Activated CD4-positive, alpha-beta T cell treated with anti-CD3 and anti-CD28 coated beads for 36 hours (primary cell): ENCODE data around the gene RDH13. TPM values are rescaled to one million over a fixed set of nuclear protein-coding genes. Genes with fewer than 3 reads are reported as not detected.
"Not testable (repeated sequence)": the region's sequence is repeated elsewhere in the genome, so short reads cannot be mapped to it uniquely, and the experiment has no call there.

Experiments
- ATAC-seq: fragments of 200-7000 bp; cut with Tn5 transposase; one replicate; pipeline ENCODE4 v1.10.0; 2021; ENCODE audit warnings: mild to moderate bottlenecking, moderate library complexity
- CTCF ChIA-PET: fragments of 350-600 bp; sonication (Branson Sonifier 250); formaldehyde crosslinking; loops from one replicate; lab custom pipeline; 2021; ENCODE audit warnings: antibody characterized with exemption; lab: Charles Lee
- POLR2A ChIA-PET: fragments of 350-600 bp; sonication (Branson Sonifier 250); formaldehyde crosslinking; loops from one replicate; lab custom pipeline; 2021; ENCODE audit warnings: antibody characterized with exemption, inconsistent platforms; lab: Charles Lee
- DNase-seq: peaks from one replicate; pipeline ENCODE4 v3.0.0-alpha.2; 2020
- H3K27ac Mint-ChIP-seq: one replicate; pipeline ENCODE4 v1.8.0; 2021; ENCODE audit warnings: mixed read lengths
- H3K27me3 Mint-ChIP-seq: one replicate; pipeline ENCODE4 v1.8.0; 2021; ENCODE audit warnings: mixed read lengths
- H3K36me3 Mint-ChIP-seq: one replicate; pipeline ENCODE4 v1.8.0; 2021; ENCODE audit warnings: low read depth, mixed read lengths
- H3K4me1 Mint-ChIP-seq: one replicate; pipeline ENCODE4 v1.8.0; 2021; ENCODE audit warnings: mixed read lengths
- H3K4me3 Mint-ChIP-seq: one replicate; pipeline ENCODE4 v1.8.0; 2021; ENCODE audit warnings: mild to moderate bottlenecking, moderate library complexity, mixed read lengths
- H3K9me3 Mint-ChIP-seq: one replicate; pipeline ENCODE4 v1.8.0; 2021; ENCODE audit warnings: low read depth, mixed read lengths
- intact Hi-C, 2 experiments: fragments of 100-400 bp; cut with DNase I in 1 of 2; cut with micrococcal nuclease in 1 of 2; formaldehyde crosslinking; loops; one replicate each; pipeline versions ENCODE4 v1.14.2 to v1.15.1; 2022 to 2024; cut with DNase I, micrococcal nuclease
- total RNA-seq, 2 experiments: library from RNA; stranded (reverse); gene quantifications; one replicate each; pipeline ENCODE4 v1.2.3, GENCODE V29; 2021

RDH13 gene
- total RNA-seq, 2 experiments from 2014 or later, result 11.9 to 12.8 TPM

GRCh38 chr19:55008781-55009180 lies 54.2 kb downstream of the RDH13 start:
- POLR2A ChIA-PET, ATAC-seq, H3K27ac Mint-ChIP-seq, intact Hi-C loops, H3K4me3 Mint-ChIP-seq, DNase-seq, H3K27me3 Mint-ChIP-seq: not testable (repeated sequence)
- Mint-ChIP-seq H3K4me1 (peaks cover 25% of the 10 kb centered on the region), H3K36me3 (peaks cover 36% of the 10 kb centered on the region), H3K9me3 (peaks cover 26% of the 10 kb centered on the region)
- CTCF ChIA-PET, result interaction anchor here (0.6 kb wide), 1 partner anchor 348 kb away, joined by 3 read pairs; no protein-coding TSS in a partner anchor

GRCh38 chr19:55008189-55008588 lies 54.8 kb downstream of the RDH13 start:
- H3K27ac Mint-ChIP-seq, intact Hi-C loops, ATAC-seq, H3K27me3 Mint-ChIP-seq, POLR2A ChIA-PET, DNase-seq, H3K4me3 Mint-ChIP-seq: not testable (repeated sequence)
- CTCF ChIA-PET, result interaction anchor here (0.6 kb wide), 1 partner anchor 349 kb away, joined by 3 read pairs; no protein-coding TSS in a partner anchor
- H3K9me3 Mint-ChIP-seq, result peaks cover 26% of the 10 kb centered on the region
- H3K36me3 Mint-ChIP-seq, result peaks cover 36% of the 10 kb centered on the region
- peaks cover 25% of the 10 kb centered on the region for H3K4me1 Mint-ChIP-seq

- intact Hi-C loops, result not testable (repeated sequence)
These were observed 55.4 kb downstream of the RDH13 start for GRCh38 chr19:55007537-55007936.

GRCh38 chr19:55006795-55007194 lies 56.2 kb downstream of the RDH13 start:
- CTCF ChIA-PET, ATAC-seq, DNase-seq, H3K27ac Mint-ChIP-seq, POLR2A ChIA-PET: not testable (repeated sequence)
- Mint-ChIP-seq H3K27me3 (peaks cover 12% of the 10 kb centered on the region), H3K36me3 (peaks cover 36% of the 10 kb centered on the region), H3K4me1 (peaks cover 25% of the 10 kb centered on the region), H3K4me3 (peak overlapping the region; percentile 82), H3K9me3 (peaks cover 28% of the 10 kb centered on the region)
- intact Hi-C loops, result loop anchor here (1.0 kb wide), 3 partner anchors 57 to 253 kb away; partner anchors contain the start of genes RDH13 (in 2 of the 2), PPP1R12C (in 1 of the 2) and PPP6R1 (in 1 of the 2)

More at GRCh38 chr19:55007537-55007936, 55.4 kb downstream of the RDH13 start:
- H3K27me3 Mint-ChIP-seq, ATAC-seq, DNase-seq, POLR2A ChIA-PET, CTCF ChIA-PET: not testable (repeated sequence)
- peak overlapping the region; percentile 82 for H3K4me3 Mint-ChIP-seq
- H3K27ac Mint-ChIP-seq, result peak overlapping the region; percentile 15
- peaks cover 26% of the 10 kb centered on the region for H3K9me3 Mint-ChIP-seq
- H3K4me1 Mint-ChIP-seq, result peaks cover 25% of the 10 kb centered on the region
- peaks cover 36% of the 10 kb centered on the region for H3K36me3 Mint-ChIP-seq

GRCh38 chr19:55005684-55006488 lies 57.1 kb downstream of the RDH13 start:
- DNase-seq, result peak; percentile 65
- ATAC-seq, result peak; percentile 86
- intact Hi-C loops, result loop anchor here (1.0 kb wide), 3 partner anchors 57 to 253 kb away; partner anchors contain the start of genes RDH13 (in 2 of the 2), PPP1R12C (in 1 of the 2) and PPP6R1 (in 1 of the 2)
- H3K27ac Mint-ChIP-seq, result peak overlapping the region; percentile 94
- peaks cover 13% of the 10 kb centered on the region for H3K27me3 Mint-ChIP-seq
- H3K4me3 Mint-ChIP-seq, result peak overlapping the region; percentile 82
- peaks cover 37% of the 10 kb centered on the region for H3K36me3 Mint-ChIP-seq
- peaks cover 25% of the 10 kb centered on the region for H3K4me1 Mint-ChIP-seq
- H3K9me3 Mint-ChIP-seq, result peaks cover 28% of the 10 kb centered on the region
- ChIA-PET POLR2A (no interaction called here), CTCF (interaction anchor here (0.7 kb wide), 1 partner anchor 1616 kb away, joined by 3 read pairs; no protein-coding TSS in a partner anchor)

- DNase-seq (no peak), ATAC-seq (no peak)
- POLR2A ChIA-PET, result no interaction called here
- Mint-ChIP-seq H3K36me3 (peaks cover 15% of the 10 kb centered on the region), H3K4me3 (no peak overlapping the region), H3K27ac (no peak overlapping the region), H3K4me1 (peaks cover 8% of the 10 kb centered on the region), H3K27me3 (peaks cover 18% of the 10 kb centered on the region), H3K9me3 (peaks cover 18% of the 10 kb centered on the region)
- intact Hi-C loops, result no loop called here
- CTCF ChIA-PET, result interaction anchor here (0.5 kb wide), 1 partner anchor 1058 kb away, joined by 3 read pairs; no protein-coding TSS in a partner anchor
These were observed 62.2 kb downstream of the RDH13 start for GRCh38 chr19:55000761-55001160.

- DNase-seq, CTCF ChIA-PET, H3K27ac Mint-ChIP-seq, H3K36me3 Mint-ChIP-seq, intact Hi-C loops, POLR2A ChIA-PET, H3K9me3 Mint-ChIP-seq, H3K4me1 Mint-ChIP-seq, H3K4me3 Mint-ChIP-seq, ATAC-seq: not testable (repeated sequence)
- peaks cover 12% of the 10 kb centered on the region for H3K27me3 Mint-ChIP-seq
These were observed 64.2 kb downstream of the RDH13 start for GRCh38 chr19:54998751-54999239.

GRCh38 chr19:54995561-54995960 lies 67.4 kb downstream of the RDH13 start:
- no peaks in the 10 kb centered on the region for H3K9me3 Mint-ChIP-seq
- H3K36me3 Mint-ChIP-seq, result no peaks in the 10 kb centered on the region
- H3K27ac Mint-ChIP-seq, result no peak overlapping the region
- intact Hi-C loops, result no loop called here
- ATAC-seq (no peak), DNase-seq (no peak)
- H3K4me1 Mint-ChIP-seq, result no peaks in the 10 kb centered on the region
- no peak overlapping the region for H3K4me3 Mint-ChIP-seq
- peaks cover 3% of the 10 kb centered on the region for H3K27me3 Mint-ChIP-seq
- POLR2A ChIA-PET, result no interaction called here
- CTCF ChIA-PET, result no interaction called here

Other genes with a start within 250 kb of the RDH13 start
- not detected for gene KIR3DL1, start 246.7 kb downstream of the RDH13 start, total RNA-seq
- gene KIR2DS4, start 230.5 kb downstream of the RDH13 start, total RNA-seq, result under 1 TPM; 0.11 to 0.14 TPM
- gene KIR3DL2, start 212.7 kb downstream of the RDH13 start, total RNA-seq, result 1 to 10 TPM; 1.3 to 1.4 TPM
- not detected for gene FCAR, start 188.9 kb downstream of the RDH13 start, total RNA-seq
- not detected for gene NCR1, start 157.0 kb downstream of the RDH13 start, total RNA-seq
- not detected for gene NLRP7, start 115.6 kb downstream of the RDH13 start, total RNA-seq
- 1 to 10 TPM; 7.1 to 8.8 TPM for gene NLRP2, start 96.8 kb downstream of the RDH13 start, total RNA-seq
- gene GP6, start 24.9 kb downstream of the RDH13 start, total RNA-seq, result under 1 TPM in 1 of 2 experiments, not detected in 1; 0.09 TPM
- gene EPS8L1, start 12.7 kb upstream of the RDH13 start, total RNA-seq, result 1 to 10 TPM; 2.2 to 2.3 TPM
- 10 to 100 TPM; 66.1 to 69.8 TPM for gene PPP1R12C, start 54.5 kb upstream of the RDH13 start, total RNA-seq
- gene TNNT1, start 86.1 kb upstream of the RDH13 start, total RNA-seq, result under 1 TPM; 0.47 to 0.50 TPM
- gene TNNI3, start 94.6 kb upstream of the RDH13 start, total RNA-seq, result under 1 TPM in 1 of 2 experiments, not detected in 1; 0.32 TPM
- gene DNAAF3, start 103.5 kb upstream of the RDH13 start, total RNA-seq, result under 1 TPM; 0.53 to 0.72 TPM
- under 1 TPM in 1 of 2 experiments, not detected in 1; 0.37 TPM for gene SYT5, start 117.1 kb upstream of the RDH13 start, total RNA-seq
- not detected for gene PTPRH, start 146.4 kb upstream of the RDH13 start, total RNA-seq
- 1 to 10 TPM; 4.9 to 9.0 TPM for gene TMEM86B, start 165.6 kb upstream of the RDH13 start, total RNA-seq
- gene PPP6R1, start 195.9 kb upstream of the RDH13 start, total RNA-seq, result 100 to 1,000 TPM; 177 to 201 TPM
- 10 to 100 TPM; 41.1 to 45.2 TPM for gene HSPBP1, start 217.0 kb upstream of the RDH13 start, total RNA-seq
- 1 to 10 TPM; 4.1 to 4.5 TPM for gene BRSK1, start 220.8 kb upstream of the RDH13 start, total RNA-seq